Kidney epithelial cell (primary cell): ENCODE results near the gene CACNB2. TPM values are rescaled to one million over a fixed set of nuclear protein-coding genes. Genes with fewer than 3 reads are reported as not detected.
"Not testable (repeated sequence)": the region's sequence is repeated elsewhere in the genome, so short reads cannot be mapped to it uniquely, and the experiment has no call there.

Experiments used
- DNase-seq: peaks from one replicate; pipeline ENCODE4 v3.0.0-alpha.2; 2010; ENCODE audit warnings: low read depth
- H3K27me3 ChIP-seq: 2 replicates; pipeline ENCODE4 v1.6.0; 2011; ENCODE audit warnings: low read length; ENCODE audit not compliant: control insufficient read depth, insufficient read depth
- H3K36me3 ChIP-seq: 2 replicates; pipeline ENCODE4 v1.5.1; 2011; ENCODE audit warnings: low read length; ENCODE audit not compliant: control insufficient read depth, insufficient read depth
- H3K4me3 ChIP-seq: 2 replicates; pipeline ENCODE4 v1.5.1; 2011; ENCODE audit warnings: low read depth, mild to moderate bottlenecking, control low read depth, low read length
- total RNA-seq: library from RNA; depleted of rRNA; stranded (reverse); fragments of >200 nt; gene quantifications from 2 replicates; pipeline ENCODE4 v1.2.3, GENCODE V29; 2015
- TF ChIP-seq, protein P1 (sequence below): IDR thresholded peaks from 2 replicates; pipeline ENCODE4 v1.5.1; 2011; ENCODE audit warnings: mild to moderate bottlenecking, moderate library complexity, low read length, control low read depth, inconsistent platforms; ENCODE audit not compliant: insufficient read depth, poor library complexity, severe bottlenecking

CACNB2 gene
- total RNA-seq, 1 donor from 2014 or later: 0.04 TPM

DNA sequence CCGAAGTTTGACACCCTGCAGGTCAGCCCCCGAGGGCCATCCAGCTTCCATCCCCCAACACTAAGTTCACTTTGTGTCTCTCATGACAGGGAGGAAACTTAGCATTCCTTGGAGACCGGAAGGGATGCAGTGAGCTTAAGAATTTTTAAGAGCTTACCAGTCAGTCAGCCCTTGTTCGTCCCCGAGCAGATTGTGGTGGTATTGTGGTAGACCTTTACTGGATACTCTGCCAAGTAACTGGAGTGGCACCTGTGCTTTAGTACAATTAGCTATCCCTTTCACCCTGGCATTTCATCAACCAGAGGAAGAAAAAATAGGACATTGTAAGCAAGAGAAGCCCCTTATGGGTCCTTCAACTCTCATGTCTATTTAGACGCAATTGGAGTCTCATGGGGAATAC is 436.4 kb downstream of the CACNB2 start:
- Histone ChIP-seq H3K27me3 (no peaks in the 10 kb centered on the region), H3K4me3 (no peak overlapping the region), H3K36me3 (no peaks in the 10 kb centered on the region)
- TF ChIP-seq, protein P1, sequence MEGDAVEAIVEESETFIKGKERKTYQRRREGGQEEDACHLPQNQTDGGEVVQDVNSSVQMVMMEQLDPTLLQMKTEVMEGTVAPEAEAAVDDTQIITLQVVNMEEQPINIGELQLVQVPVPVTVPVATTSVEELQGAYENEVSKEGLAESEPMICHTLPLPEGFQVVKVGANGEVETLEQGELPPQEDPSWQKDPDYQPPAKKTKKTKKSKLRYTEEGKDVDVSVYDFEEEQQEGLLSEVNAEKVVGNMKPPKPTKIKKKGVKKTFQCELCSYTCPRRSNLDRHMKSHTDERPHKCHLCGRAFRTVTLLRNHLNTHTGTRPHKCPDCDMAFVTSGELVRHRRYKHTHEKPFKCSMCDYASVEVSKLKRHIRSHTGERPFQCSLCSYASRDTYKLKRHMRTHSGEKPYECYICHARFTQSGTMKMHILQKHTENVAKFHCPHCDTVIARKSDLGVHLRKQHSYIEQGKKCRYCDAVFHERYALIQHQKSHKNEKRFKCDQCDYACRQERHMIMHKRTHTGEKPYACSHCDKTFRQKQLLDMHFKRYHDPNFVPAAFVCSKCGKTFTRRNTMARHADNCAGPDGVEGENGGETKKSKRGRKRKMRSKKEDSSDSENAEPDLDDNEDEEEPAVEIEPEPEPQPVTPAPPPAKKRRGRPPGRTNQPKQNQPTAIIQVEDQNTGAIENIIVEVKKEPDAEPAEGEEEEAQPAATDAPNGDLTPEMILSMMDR: no peak
- DNase-seq: no peak

DNA sequence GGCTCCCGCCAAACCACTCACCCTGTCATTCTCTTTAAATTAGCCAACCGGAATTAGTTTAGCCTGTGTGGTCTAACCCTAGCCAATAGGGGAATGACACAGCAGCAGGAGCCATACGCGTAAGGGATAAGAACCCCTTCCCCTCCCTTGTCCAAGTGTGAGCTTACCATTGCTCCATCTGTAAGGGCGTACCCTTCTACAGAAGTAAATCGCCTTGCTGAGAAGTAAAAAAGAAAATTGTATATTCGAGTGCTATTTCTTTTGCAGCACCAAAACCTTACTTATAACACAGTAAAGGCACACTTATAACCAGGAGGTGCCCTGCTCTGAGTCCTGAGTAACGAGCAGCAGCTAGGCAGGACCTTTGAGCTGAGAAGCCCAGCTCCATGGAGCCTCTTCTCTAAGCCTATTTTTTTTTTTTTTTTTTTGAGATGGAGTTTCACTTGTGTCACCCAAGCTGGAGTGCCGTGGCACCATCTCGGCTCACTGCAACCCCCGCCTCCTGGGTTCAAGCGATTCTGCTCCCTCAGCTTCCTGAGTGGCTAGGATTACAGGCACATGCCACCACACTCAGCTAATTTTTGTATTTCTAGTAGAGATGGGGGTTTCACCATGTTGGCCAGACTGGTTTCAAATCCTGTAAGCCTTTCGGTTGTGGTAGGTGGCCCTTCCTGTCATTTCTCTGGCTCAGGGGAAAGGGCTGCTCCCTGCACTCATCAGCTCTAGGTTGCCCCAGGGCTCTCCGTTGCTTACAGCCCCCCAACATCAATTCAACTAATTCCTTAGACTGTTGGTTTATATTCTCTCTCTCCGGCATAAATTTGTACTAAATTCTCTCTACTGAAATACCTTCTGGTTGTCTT is 437.8 kb downstream of the CACNB2 start:
- no peak for DNase-seq
- no peaks in the 10 kb centered on the region for H3K27me3 ChIP-seq
- H3K4me3 ChIP-seq: no peak overlapping the region

DNA sequence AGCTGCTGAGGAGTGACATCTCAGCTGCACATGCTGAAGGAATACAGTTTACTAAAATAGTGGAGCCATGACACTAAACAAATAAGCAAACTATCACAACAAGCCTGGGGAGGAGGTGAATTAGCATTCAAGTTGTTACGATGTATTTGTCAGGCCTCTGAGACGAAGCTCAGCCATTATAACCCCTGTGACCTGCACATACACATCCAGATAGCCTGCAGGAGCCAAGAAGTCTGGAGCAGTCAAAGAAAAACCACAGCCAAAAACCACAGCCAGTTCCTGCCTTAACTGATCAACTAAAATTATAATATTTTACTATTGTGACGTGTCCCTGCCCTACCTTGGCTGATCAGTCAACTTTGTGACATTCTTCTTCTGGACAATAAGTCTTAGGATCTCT is 442.6 kb downstream of the CACNB2 start:
- Histone ChIP-seq H3K36me3 (no peaks in the 10 kb centered on the region), H3K4me3 (no peak overlapping the region), H3K27me3 (no peaks in the 10 kb centered on the region)
- TF ChIP-seq, protein P1: no peak
- no peak for DNase-seq

More for the DNA sequence above, 437.8 kb downstream of the CACNB2 start:
- TF ChIP-seq, protein P1: no peak
- no peaks in the 10 kb centered on the region for H3K36me3 ChIP-seq

DNA sequence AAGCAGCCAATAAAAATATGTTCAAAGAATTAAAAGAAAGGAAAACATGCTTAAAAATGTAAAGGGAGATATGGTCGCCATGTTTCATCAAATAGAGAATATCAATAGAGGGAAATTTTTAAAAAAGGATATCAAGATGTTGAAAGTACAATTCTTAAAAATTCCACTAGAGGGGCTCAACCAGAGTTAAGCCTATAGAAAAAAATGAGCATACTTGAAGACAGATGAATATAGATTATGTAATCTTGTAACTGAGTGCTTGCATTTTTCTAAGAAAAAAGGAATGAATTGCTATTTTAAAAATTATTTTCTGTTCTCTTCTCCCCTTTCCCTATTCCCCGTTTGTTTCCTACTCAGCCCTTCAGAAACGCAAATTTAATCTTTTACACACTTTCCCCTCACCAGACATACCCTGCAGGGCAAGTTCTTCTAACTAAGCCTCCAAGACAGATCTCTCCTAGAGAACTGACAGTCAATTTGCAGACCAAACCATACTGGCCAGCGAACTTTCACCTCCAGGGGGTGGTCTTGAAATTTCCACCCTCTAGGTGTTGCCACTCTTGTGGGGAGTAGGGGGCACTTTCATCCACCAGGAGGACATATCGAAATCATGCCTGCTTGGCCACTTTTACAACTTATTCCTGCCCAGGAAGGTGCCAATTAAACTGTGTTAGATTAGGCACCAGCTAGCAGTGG is 443.5 kb downstream of the CACNB2 start:
- Histone ChIP-seq H3K27me3 (no peaks in the 10 kb centered on the region), H3K36me3 (no peaks in the 10 kb centered on the region), H3K4me3 (no peak overlapping the region)
- no peak for DNase-seq
- TF ChIP-seq, protein P1: no peak

DNA sequence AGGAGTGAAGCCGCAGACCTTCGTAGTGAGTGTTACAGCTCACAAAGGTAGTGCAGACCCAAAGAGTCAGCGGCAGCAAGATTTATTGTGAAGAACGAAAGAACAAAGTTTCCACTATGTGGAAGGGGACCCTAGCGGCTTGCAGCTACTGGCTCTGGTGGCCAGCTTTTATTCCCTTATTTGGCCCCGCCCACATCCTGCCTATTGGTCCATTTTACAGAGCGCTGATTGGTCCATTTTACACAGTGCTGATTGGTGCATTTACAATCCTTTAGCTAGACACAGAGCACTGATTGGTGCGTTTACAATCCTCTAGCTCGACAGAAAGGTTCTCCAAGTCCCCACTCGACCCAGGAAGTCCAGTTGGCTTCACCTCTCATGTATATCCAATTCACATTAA is 446.4 kb downstream of the CACNB2 start:
- H3K27me3 ChIP-seq, DNase-seq, H3K36me3 ChIP-seq, H3K4me3 ChIP-seq: not testable (repeated sequence)

DNA sequence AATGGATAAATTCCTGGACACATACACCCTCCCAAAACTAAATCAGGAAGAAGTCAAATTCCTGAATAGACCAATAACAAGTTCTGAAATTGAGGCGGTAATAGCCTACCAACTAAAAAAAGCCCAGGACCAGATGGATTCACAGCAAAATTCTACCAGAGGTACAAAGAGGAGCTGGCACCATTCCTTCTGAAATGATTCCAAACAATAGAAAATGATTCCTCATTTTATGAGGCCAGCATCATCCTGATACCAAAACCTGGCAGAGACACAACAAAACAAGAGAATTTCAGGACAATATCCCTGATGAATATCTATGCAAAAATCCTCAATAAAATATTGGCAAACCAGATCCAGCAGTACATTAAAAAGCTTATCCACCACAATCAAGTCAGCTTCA is 450.9 kb downstream of the CACNB2 start:
- not testable (repeated sequence) for DNase-seq, H3K27me3 ChIP-seq, H3K4me3 ChIP-seq

More for the DNA sequence above, 450.9 kb downstream of the CACNB2 start:
- not testable (repeated sequence) for H3K36me3 ChIP-seq

Other genes with a start within 250 kb of the CACNB2 start
- gene SLC39A12, start 188.5 kb upstream of the CACNB2 start, total RNA-seq: not detected in 2 replicates